NCI-H345 (cell line): Measurements from ENCODE around the gene XAGE1B.
"Not testable (repeated sequence)": the region's sequence is repeated elsewhere in the genome, so short reads cannot be mapped to it uniquely, and the experiment has no call there.

Experiments used
- DNase-seq: peaks from one replicate; lab custom pipeline; 2025; lab: John Stamatoyannopoulos, UW

Gene XAGE1B, protein sequence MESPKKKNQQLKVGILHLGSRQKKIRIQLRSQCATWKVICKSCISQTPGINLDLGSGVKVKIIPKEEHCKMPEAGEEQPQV

DNA sequence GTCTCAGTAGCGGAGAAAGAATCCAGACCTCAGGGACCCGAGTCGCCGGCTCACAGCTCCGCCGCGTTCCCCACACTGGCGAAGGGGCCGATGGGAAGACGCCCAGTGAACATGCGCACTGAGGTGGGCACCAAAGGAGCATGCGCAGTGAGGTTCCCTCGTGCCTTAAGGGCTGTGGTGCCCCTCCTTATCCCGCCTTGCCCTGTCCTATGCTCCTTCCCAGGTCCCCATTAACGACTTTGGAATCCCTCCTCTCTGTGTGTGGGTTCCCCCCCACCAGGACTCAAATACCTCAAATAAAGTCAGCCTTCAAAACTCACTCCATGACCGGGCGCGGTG, at the start of gene XAGE1B:
Gene XAGE1B (minus strand): TSS at position 77 of the 339 bp plus-strand sequence. CDS start 1,536 bp downstream, outside the sequence.
- not testable (repeated sequence) for DNase-seq

DNA sequence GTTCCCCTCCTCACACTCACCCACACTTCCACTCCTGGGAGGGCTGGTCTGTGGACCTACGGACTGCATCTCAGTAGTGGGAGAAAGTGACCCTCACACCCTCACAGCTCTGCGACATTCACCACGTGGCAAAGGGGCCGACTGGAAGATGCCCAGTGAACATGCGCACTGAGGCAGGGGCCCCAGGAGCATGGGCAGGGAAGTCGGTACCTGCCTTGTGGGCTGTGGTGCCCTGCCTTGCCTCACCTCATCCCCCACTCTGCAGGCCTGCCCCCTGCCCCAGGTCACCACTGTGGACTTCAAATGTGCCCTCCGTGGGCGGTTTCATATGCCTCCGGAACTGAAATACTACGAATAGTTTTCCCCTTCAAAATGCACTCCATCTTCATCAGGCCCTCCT, 46.2 kb upstream of the XAGE1B start:
- no peak for DNase-seq

DNA sequence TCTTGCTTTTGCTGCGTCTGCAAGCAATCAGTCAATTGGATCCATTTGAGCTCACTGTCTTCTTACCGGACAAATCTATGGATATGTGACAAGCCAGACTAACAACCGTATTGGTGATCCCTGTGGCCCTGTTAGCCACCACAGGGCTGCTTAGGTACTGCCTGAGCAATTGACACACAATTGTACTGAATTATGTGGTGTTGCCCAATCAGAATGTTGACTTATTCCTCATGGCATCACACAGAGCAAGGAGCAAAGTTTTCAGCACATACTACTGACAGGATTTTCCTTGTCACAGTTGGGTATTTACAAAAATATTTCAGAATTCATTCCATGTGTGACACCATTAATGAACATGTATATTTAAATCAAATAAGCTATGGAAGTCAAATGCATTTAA, 41.3 kb upstream of the XAGE1B start:
- no peak for DNase-seq

DNA sequence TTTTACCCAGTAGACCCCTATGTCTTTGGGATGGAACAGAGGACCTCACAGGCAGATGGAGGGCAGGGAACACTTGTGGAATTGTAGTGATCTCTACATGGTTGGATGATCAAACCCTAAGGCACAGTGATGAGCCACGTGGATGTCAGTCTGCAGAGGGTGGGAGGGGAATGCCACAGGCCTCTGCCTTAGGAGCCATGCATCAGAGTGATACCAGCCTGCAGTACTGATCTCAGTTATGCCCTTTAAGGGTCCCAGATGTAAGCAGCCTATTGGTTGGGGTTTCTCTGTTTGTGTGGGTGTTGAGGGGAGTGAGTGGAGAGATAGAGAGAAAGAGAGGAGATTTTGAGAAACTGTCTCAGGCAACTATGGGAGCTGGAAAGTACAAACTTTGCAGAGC, 39.9 kb upstream of the XAGE1B start:
- DNase-seq, result no peak

DNA sequence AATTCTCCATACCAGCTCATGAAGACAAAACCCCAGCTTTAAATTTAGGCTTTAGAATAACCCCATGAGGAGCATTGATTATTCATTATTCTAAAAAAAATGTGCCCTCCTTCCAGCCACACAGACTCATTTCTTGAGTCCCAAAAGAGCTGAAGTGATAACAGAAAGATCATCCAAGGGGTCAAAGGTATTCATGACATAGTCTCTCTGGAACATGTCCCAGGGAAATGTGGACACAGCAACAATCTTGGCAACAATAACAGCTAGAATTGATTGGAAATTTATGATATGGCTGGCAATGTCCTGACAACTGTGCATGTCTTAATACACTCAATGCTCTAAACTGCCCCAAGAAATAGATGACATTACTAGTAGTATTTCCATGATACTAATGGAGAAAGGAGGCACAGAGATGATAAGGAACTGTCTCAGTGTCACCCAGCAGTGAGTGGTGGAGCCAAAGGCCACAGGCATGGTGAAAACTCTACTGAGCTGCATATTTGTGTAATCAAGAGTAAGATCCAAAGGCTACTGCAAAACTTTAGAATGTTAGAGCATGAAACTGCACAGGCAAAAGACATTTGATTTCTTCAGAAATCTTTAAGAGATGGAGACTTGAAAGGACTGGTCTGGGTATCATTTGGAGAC, 37.3 kb upstream of the XAGE1B start:
- no peak for DNase-seq

DNA sequence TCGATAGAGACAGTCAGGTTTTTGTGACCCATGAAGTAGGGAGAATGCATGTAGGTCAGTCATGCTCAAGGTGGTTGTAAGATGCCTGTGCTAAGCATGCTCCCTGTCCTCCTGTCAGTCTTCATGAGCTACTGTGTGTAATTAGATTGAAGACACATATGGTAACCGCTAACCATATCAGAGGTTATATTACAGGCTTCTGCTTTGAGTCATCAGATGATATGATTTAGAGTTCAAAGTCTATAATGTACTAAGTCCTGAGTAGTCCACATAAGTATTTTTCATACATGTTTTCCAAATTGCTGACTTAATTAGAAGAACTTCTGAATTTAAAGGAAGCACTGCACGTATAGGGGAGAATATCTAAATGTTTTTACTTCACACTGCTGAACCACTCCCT, 31.9 kb upstream of the XAGE1B start:
- DNase-seq, result not testable (repeated sequence)

DNA sequence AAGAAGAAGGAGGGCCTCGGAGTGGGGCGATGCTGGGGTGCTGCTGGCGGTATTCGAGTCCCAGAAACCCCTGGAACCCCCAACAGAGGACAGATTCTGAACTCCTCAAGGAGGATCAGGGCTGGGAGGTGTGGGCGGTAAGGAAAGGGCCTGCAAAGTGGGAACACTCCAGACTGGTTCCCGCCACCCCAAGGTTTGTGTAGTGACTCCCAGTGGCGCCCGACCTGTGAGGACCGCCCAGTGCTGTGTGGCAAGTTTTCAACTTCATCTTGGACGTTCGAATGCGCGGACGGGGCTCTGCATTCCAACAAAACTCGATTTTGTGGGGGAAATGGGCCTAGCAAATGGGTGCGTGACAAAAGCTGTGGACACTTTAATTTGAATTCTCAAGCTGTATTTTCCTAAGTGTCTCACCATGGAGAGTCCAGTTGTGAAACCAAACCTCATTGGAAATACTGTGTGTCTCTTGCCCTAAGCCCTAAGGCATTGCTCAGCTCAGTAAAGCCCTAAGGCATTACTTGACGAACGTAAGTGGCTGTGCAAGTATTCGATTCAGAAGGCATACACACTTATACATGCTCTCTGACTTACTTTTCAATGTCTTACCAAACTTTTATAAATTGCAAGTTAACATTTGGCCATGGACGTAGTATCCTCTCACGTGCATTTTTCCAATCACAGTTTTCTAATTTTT, 27.4 kb upstream of the XAGE1B start:
- no peak for DNase-seq

DNA sequence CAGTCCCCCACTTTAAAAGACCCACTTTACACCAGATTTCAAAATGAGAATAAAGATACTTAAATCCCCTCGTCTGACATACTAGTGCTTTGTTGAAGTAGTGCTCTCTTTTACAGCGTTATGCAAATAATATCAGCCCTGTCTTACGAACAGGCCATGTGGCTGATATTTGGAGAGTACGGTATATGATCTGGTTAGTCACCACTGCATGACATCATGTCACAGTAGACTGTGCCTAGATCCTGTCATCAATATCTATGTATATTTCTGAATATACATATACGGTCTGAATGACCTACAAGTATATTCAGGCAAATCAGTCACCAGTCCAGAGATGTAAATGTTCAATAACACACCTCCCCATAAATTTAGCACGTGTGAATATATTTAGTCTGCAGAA, 25.4 kb upstream of the XAGE1B start:
- DNase-seq, result no peak

DNA sequence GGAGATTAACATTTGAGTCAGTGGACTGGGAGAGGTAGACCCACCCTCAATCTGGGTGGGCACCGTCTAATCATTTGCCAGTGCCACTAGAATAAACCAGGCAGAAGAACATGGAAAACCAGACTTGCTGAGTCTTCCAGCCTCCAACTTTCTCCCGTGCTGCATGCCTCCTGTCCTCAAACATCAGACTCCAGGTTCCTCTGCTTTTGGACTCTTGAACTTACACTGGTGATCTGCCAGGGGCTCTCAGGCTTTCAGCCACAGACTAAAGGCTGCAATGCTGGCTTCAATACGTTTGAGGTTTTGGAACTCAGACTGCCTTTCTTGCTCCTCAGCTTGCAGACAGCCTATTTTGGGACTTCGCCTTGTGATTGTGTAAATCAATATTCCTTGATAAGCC, 24.2 kb upstream of the XAGE1B start:
- not testable (repeated sequence) for DNase-seq

DNA sequence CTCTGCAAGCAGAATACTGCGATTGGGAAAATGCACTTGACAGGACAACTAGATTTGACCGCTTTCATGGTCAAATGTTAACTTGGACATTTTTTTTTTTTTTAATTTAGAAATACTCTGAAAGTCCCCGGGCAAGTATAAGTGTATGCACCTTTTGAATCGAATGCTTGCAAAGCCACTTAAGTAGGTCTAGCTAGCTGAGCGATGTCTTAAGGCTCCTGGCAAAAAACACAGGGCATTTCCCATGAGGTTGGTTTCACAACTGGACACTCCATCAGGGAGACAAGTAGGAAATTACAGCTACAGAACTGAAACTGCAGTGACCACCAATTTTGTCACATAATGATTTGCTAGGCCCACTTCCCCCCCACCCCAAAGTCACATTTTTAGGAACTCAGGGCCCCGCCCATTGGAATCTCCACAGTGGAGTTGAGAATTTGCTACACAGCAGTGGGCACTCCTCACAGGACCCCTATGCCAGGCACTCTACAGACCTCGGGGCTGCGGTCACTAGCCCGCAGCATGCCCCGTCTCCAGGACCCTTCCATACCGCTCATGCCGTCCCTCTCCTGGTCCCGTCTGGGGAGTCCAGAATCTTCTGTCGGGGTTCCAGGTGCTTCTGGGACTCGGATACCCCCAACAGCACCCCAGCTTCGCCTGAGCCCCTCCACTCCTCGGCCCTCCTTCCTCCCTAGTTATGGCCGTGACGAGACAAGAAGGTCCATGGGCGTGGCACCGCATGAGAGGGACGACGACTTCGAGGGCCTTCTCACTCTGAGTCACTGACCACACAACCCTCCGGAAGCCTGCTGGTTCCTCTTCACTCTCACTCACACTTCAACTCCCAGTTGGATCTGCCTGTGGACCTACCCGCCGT, 515 bp downstream of the XAGE1B start:
- DNase-seq, result not testable (repeated sequence)

DNA sequence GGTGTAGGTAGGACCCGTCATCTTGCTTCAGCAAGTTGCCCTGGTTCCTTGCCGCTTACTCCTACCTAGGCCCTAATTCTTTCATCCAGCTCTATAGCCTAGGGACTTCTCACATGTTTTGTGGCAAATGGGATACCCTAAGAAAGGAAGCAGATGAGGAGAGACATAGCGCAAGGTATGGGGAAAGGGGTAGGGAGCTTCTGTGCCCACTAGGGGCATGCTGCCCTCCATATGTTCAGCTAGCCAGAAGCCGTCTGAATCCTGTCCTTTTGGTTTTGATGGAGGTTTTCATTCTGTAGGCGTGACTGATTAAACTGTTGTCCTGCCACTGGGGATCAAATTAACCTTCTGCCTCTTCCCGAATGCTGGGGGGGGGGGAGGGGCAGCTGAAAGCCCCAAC, 5.7 kb downstream of the XAGE1B start:
- DNase-seq, result not testable (repeated sequence)

DNA sequence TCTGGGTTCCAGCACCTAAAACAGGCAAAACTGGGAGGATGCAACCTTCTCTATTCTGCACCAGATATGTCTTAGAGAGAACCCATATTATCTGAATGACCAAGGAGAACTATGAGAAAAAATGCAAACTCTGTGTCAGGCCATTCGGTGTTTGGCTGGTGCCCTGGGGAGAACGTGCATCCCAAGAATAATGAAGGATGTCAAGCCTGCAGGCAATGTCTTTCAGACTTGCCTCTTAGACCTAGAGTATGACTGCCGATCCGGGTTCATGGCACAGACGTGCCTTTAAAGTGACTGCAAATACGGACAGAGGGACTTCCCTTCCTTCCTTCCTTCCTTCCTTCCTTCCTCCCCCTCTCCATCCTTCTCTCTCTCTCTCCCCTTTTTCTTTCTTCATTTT, 6.9 kb downstream of the XAGE1B start:
- DNase-seq, result no peak

DNA sequence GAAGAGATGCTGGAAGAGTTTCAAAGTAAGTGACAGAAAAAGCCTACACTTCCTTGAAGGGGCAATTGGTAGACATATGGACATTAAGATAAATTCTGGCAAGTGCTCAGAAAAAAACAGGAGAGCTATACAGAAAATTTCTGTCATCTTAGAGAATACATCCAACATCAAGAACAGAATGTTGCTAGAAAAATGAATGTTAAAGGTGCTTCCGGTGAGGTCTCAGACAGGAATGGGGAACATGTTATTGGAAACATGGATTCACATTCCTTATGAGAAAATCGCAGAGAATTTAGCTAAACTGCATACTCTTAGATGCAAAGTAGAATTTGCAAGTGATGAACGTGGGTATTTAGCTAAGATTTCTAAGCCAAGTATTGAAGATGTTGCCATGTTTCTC, 9.5 kb downstream of the XAGE1B start:
- DNase-seq, result no peak

DNA sequence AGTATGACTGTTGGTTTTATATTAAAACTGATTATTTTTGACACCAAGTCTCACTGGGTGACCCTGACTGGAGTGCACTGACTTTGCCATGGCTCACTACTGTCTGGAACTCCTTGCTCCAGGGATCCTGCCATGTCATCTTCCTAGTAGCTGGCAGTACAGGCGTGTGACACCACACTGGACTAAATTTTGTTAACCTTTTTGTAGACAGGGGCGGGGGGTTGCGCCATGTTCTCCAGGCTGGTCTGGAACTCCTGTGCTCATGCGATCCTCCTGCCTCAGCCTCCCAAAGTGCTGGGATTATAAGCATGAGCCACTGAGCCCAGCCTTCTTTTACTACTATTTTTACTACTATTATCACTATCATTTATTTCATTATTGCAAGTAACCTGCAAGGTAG, 12.3 kb downstream of the XAGE1B start:
- no peak for DNase-seq

DNA sequence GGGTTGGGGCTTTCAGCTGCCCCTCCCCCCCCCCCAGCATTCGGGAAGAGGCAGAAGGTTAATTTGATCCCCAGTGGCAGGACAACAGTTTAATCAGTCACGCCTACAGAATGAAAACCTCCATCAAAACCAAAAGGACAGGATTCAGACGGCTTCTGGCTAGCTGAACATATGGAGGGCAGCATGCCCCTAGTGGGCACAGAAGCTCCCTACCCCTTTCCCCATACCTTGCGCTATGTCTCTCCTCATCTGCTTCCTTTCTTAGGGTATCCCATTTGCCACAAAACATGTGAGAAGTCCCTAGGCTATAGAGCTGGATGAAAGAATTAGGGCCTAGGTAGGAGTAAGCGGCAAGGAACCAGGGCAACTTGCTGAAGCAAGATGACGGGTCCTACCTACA, 15.5 kb downstream of the XAGE1B start:
- not testable (repeated sequence) for DNase-seq

DNA sequence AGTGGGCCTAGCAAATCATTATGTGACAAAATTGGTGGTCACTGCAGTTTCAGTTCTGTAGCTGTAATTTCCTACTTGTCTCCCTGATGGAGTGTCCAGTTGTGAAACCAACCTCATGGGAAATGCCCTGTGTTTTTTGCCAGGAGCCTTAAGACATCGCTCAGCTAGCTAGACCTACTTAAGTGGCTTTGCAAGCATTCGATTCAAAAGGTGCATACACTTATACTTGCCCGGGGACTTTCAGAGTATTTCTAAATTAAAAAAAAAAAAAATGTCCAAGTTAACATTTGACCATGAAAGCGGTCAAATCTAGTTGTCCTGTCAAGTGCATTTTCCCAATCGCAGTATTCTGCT, 20.5 kb downstream of the XAGE1B start:
- DNase-seq, result not testable (repeated sequence)

DNA sequence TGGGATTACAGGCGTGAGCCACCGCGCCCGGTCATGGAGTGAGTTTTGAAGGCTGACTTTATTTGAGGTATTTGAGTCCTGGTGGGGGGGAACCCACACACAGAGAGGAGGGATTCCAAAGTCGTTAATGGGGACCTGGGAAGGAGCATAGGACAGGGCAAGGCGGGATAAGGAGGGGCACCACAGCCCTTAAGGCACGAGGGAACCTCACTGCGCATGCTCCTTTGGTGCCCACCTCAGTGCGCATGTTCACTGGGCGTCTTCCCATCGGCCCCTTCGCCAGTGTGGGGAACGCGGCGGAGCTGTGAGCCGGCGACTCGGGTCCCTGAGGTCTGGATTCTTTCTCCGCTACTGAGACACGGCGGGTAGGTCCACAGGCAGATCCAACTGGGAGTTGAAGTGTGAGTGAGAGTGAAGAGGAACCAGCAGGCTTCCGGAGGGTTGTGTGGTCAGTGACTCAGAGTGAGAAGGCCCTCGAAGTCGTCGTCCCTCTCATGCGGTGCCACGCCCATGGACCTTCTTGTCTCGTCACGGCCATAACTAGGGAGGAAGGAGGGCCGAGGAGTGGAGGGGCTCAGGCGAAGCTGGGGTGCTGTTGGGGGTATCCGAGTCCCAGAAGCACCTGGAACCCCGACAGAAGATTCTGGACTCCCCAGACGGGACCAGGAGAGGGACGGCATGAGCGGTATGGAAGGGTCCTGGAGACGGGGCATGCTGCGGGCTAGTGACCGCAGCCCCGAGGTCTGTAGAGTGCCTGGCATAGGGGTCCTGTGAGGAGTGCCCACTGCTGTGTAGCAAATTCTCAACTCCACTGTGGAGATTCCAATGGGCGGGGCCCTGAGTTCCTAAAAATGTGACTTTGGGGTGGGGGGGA, 21.1 kb downstream of the XAGE1B start, which contains the start of gene XAGE1A:
Gene XAGE1A (plus strand): TSS at position 264 of the 874 bp plus-strand sequence. CDS start 1,554 bp downstream, outside the sequence.
- not testable (repeated sequence) for DNase-seq

DNA sequence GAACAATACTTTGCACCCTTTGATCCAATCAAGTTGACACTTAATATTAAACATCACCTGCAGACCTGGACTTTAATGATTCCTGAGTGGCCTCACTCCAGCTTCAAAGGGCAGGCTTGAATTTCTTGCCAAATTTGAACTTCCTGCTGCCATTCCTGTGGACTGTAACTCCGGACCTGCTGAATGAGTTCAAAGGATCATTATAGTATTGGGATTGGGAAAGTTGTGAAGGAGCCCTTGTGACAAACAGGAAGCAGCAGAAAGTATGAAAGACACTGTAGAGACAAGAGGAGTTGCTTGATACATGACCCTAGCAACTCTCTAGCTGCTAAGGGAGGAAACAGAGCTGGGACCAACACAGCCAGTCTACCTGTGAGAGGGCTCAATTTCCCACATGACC, 45.6 kb downstream of the XAGE1B start:
- not testable (repeated sequence) for DNase-seq
